Measurements from ENCODE around the gene CORIN.

The CORIN gene

GRCh38 chr4:47647029-47647428, 190.8 kb downstream of the CORIN start:
- no peak for DNase-seq (ENCODE audit: extremely low read depth, low read depth)
- TF ChIP-seq CTCF (IDR thresholded peaks at IDR 0.05; ENCODE audit: low read depth, low read length), result no peak

GRCh38 chr4:47646372-47646771, 191.5 kb downstream of the CORIN start:
- no peak for TF ChIP-seq CTCF (IDR thresholded peaks at IDR 0.05; ENCODE audit: low read depth, low read length)

GRCh38 chr4:47643845-47644244, 194.0 kb downstream of the CORIN start:
- no peak for TF ChIP-seq CTCF (IDR thresholded peaks at IDR 0.05; ENCODE audit: low read depth, low read length)
- no peak for DNase-seq (ENCODE audit: extremely low read depth, low read depth)

More at GRCh38 chr4:47646372-47646771, 191.5 kb downstream of the CORIN start:
- no peak for DNase-seq (ENCODE audit: extremely low read depth, low read depth)

DNA sequence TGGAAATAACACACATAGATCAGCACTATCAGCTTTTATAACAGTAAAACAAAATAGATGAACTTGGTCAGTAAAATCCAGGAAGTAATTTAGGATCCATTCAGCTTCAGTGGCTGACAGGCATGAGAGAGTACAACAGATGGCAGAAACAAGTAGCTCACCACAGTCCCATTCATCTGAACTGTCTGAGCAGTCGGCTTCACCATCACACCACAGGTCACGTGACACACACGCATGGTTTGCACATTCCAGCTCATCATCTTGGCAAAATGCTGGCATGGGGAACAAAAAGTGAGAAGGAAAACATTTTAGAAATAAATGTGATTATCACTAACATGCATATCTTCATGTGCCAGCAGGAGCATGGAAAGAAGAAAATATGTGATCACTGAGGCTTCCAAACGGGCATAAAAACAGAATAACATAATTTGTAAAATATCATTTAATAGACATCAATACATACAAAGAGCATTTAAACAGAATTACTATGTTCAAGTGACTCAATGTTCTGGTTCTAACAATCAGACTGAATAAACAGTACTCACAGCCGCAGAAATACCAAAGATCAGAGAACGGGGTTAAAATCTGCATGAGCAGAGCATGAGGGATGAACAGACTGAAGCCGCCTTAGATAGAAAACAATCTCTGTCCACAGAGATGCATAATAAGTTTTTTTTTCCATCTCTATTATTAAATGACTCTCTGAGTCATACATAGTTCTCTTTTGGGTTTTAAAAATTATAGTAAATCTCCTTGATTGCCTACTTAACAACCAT, 194.7 kb downstream of the CORIN start:
- DNase-seq (ENCODE audit: extremely low read depth, low read depth), result no peak

GRCh38 chr4:47642191-47642830, 195.6 kb downstream of the CORIN start:
- no peak for DNase-seq (ENCODE audit: extremely low read depth, low read depth)

More for the DNA sequence above, 194.7 kb downstream of the CORIN start:
- TF ChIP-seq CTCF (IDR thresholded peaks at IDR 0.05; ENCODE audit: low read depth, low read length), result no peak

DNA sequence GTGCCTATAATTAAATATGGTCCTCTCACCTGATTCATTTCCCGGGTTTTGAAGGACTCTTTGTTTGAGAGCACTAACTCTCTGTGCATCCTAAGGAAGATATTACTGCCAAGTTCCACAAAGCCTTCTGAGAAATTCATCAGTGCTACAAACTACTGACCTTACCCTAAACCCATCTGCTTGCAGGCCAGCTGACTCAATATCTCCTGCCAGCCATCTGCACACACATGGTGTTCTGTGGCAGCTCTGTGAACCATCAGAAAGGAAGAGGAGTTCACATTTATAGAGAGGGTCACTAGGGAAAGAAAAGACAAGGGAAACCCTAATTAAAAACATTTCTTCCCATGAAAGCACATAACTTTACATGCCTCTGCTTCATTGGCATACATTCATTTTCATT, 196.1 kb downstream of the CORIN start:
- DNase-seq (ENCODE audit: extremely low read depth, low read depth), result no peak
- no peak for TF ChIP-seq CTCF (IDR thresholded peaks at IDR 0.05; ENCODE audit: low read depth, low read length)

More at GRCh38 chr4:47642191-47642830, 195.6 kb downstream of the CORIN start:
- TF ChIP-seq CTCF (IDR thresholded peaks at IDR 0.05; ENCODE audit: low read depth, low read length), result no peak

- DNase-seq (ENCODE audit: extremely low read depth, low read depth), result no peak
- no peak for TF ChIP-seq CTCF (IDR thresholded peaks at IDR 0.05; ENCODE audit: low read depth, low read length)
Observed at GRCh38 chr4:47640911-47641310, 197.0 kb downstream of the CORIN start.
